OCI-LY1 (cell line): ENCODE data around the gene CD2.

ENCODE experiments used
- EZH2 ChIP-seq: fragments of 200-600 bp; sonication (generic), shearing (Covaris generic); IDR thresholded peaks from 2 replicates; pipeline ENCODE4 v1.8.0; 2017; ENCODE audit warnings: borderline replicate concordance, mixed run types, mild to moderate bottlenecking, antibody characterized with exemption, low read length, moderate library complexity, mixed read lengths
- TF ChIP-seq, protein P1 (sequence below): fragments of 200-600 bp; sonication (generic), shearing (Covaris generic); IDR thresholded peaks from 2 replicates; pipeline ENCODE4 v1.5.1; 2017; ENCODE audit warnings: mild to moderate bottlenecking, antibody characterized with exemption, low read length, moderate library complexity, mixed read lengths

DNA sequence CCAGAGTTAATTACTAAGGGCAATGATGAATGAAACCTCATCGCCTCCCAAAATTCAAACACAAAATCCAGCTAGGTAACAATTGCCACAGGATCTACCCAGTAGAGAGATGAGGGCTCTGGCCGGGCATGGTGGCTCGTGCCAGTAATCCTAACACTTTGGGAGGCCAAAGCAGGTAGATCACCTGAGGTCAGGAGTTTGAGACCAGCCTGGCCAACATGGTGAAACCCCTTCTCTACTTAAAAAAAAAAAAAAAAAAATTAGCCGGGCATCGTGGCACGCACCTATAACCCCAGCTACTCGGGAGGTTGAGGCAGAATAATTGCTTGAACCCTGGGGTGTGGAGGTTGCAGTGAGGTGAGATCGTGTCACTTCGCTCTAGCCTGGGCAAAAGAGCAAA lies 15.8 kb downstream of the CD2 start:
- TF ChIP-seq, protein P1, sequence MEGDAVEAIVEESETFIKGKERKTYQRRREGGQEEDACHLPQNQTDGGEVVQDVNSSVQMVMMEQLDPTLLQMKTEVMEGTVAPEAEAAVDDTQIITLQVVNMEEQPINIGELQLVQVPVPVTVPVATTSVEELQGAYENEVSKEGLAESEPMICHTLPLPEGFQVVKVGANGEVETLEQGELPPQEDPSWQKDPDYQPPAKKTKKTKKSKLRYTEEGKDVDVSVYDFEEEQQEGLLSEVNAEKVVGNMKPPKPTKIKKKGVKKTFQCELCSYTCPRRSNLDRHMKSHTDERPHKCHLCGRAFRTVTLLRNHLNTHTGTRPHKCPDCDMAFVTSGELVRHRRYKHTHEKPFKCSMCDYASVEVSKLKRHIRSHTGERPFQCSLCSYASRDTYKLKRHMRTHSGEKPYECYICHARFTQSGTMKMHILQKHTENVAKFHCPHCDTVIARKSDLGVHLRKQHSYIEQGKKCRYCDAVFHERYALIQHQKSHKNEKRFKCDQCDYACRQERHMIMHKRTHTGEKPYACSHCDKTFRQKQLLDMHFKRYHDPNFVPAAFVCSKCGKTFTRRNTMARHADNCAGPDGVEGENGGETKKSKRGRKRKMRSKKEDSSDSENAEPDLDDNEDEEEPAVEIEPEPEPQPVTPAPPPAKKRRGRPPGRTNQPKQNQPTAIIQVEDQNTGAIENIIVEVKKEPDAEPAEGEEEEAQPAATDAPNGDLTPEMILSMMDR: no peak
- TF ChIP-seq EZH2: no peak
